Measurements from ENCODE around the gene TMC6. TPM values are rescaled to one million over a fixed set of nuclear protein-coding genes. Genes with fewer than 3 reads are reported as not detected.

Gene TMC6
- total RNA-seq, 1 experiment from 2014 or later = 58.0 TPM

DNA sequence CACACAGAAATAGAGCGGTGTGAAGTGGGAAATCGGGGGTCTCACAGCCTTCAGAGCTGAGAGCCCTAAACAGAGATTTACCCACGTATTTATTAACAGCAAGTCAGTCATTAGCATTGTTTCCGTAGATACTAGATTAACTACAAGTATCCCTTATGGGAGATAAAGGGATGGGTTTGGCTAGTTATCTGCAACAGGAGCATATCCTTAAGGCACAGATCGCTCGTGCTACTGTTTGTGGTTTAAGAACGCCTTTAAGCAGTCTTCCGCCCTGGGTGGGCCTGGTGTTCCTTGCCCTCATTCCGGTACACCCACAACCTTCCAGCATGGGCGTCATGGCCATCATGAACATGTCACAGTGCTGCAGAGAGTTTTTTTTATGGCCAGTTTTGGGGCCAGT lies 27.0 kb downstream of the TMC6 start:
- DNase-seq (ENCODE audit: low read depth, low spot score) (no peak), ATAC-seq (no peak)
- no peaks in the 10 kb centered on the region for H3K9me3 ChIP-seq (ENCODE audit: control insufficient read depth, insufficient read depth, low read depth, low read length)
- ChIA-PET POLR2A (no interaction called here), CTCF (no interaction called here)
- H3K27ac ChIP-seq (ENCODE audit: low read length) = no peak overlapping the region
- BruUV-seq (replicated peaks) = no TSS peak
- H3K4me3 ChIP-seq (ENCODE audit: low read depth in 2 of 2, low read length in 2 of 2) = no peak overlapping the region
- no peaks in the 10 kb centered on the region for H3K4me1 ChIP-seq (ENCODE audit: control insufficient read depth, insufficient read depth, low read length)
- H3K36me3 ChIP-seq (ENCODE audit: control insufficient read depth, insufficient read depth, low read length) = no peaks in the 10 kb centered on the region
- in situ Hi-C loops (cut with HindIII; ENCODE audit: low pct_unique_long_range_greater_than_20kb, low sequenced_read_pairs) = no loop called here
- intact Hi-C loops (cut with micrococcal nuclease; ENCODE audit: unreplicated experiment) = no loop called here
- no peaks in the 10 kb centered on the region for H3K27me3 ChIP-seq (ENCODE audit: control insufficient read depth, insufficient read depth, low read length)
- no peak for TF ChIP-seq TCF7L2 (IDR thresholded peaks at IDR 0.05; ENCODE audit: low read depth, low read length)
- TF ChIP-seq, protein P1, sequence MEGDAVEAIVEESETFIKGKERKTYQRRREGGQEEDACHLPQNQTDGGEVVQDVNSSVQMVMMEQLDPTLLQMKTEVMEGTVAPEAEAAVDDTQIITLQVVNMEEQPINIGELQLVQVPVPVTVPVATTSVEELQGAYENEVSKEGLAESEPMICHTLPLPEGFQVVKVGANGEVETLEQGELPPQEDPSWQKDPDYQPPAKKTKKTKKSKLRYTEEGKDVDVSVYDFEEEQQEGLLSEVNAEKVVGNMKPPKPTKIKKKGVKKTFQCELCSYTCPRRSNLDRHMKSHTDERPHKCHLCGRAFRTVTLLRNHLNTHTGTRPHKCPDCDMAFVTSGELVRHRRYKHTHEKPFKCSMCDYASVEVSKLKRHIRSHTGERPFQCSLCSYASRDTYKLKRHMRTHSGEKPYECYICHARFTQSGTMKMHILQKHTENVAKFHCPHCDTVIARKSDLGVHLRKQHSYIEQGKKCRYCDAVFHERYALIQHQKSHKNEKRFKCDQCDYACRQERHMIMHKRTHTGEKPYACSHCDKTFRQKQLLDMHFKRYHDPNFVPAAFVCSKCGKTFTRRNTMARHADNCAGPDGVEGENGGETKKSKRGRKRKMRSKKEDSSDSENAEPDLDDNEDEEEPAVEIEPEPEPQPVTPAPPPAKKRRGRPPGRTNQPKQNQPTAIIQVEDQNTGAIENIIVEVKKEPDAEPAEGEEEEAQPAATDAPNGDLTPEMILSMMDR (IDR thresholded peaks at IDR 0.05) = no peak
- TF ChIP-seq SIN3A (IDR thresholded peaks at IDR 0.05; ENCODE audit: borderline replicate concordance, insufficient read depth, low read depth, low read length) = no peak
- TF ChIP-seq, protein P2, sequence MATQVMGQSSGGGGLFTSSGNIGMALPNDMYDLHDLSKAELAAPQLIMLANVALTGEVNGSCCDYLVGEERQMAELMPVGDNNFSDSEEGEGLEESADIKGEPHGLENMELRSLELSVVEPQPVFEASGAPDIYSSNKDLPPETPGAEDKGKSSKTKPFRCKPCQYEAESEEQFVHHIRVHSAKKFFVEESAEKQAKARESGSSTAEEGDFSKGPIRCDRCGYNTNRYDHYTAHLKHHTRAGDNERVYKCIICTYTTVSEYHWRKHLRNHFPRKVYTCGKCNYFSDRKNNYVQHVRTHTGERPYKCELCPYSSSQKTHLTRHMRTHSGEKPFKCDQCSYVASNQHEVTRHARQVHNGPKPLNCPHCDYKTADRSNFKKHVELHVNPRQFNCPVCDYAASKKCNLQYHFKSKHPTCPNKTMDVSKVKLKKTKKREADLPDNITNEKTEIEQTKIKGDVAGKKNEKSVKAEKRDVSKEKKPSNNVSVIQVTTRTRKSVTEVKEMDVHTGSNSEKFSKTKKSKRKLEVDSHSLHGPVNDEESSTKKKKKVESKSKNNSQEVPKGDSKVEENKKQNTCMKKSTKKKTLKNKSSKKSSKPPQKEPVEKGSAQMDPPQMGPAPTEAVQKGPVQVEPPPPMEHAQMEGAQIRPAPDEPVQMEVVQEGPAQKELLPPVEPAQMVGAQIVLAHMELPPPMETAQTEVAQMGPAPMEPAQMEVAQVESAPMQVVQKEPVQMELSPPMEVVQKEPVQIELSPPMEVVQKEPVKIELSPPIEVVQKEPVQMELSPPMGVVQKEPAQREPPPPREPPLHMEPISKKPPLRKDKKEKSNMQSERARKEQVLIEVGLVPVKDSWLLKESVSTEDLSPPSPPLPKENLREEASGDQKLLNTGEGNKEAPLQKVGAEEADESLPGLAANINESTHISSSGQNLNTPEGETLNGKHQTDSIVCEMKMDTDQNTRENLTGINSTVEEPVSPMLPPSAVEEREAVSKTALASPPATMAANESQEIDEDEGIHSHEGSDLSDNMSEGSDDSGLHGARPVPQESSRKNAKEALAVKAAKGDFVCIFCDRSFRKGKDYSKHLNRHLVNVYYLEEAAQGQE (IDR thresholded peaks at IDR 0.05; ENCODE audit: insufficient read depth in 1 of 2, low read depth in 2 of 2, low read length in 1 of 2) = no peak
- no peak for TF ChIP-seq POLR2AphosphoS5 (IDR thresholded peaks at IDR 0.05; ENCODE audit: low read depth, low read length)

DNA sequence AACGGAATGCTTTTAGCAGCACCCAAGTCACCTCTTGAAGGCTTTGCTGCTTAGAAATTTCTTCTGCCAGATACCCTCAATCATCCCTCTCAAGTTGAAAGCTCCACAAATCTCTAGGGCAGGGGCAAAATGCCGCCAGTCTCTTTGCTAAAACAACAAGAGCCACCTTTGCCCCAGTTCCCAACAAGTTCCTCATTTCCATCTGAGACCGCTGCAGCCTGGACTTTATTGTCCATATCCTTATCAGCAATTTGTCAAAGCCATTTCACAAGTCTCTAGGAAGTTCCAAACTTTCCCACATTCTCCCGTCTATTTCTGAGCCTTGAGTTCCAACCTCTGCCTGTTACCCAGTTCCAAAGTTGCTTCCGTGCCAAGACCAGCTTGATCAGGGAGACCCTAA lies 27.4 kb downstream of the TMC6 start:
- ChIA-PET CTCF (no interaction called here), POLR2A (interaction anchor here (0.5 kb wide), 1 partner anchor 10 kb away, joined by 7 read pairs; no protein-coding TSS in a partner anchor)
- ATAC-seq (no peak), DNase-seq (ENCODE audit: low read depth, low spot score) (no peak)
- Histone ChIP-seq H3K27me3 (ENCODE audit: control insufficient read depth, insufficient read depth, low read length) (no peaks in the 10 kb centered on the region), H3K36me3 (ENCODE audit: control insufficient read depth, insufficient read depth, low read length) (no peaks in the 10 kb centered on the region), H3K27ac (ENCODE audit: low read length) (no peak overlapping the region), H3K9me3 (ENCODE audit: control insufficient read depth, insufficient read depth, low read depth, low read length) (no peaks in the 10 kb centered on the region), H3K4me3 (ENCODE audit: low read depth in 2 of 2, low read length in 2 of 2) (no peak overlapping the region), H3K4me1 (ENCODE audit: control insufficient read depth, insufficient read depth, low read length) (no peaks in the 10 kb centered on the region)
- in situ Hi-C loops (cut with HindIII; ENCODE audit: low pct_unique_long_range_greater_than_20kb, low sequenced_read_pairs) = no loop called here
- intact Hi-C loops (cut with micrococcal nuclease; ENCODE audit: unreplicated experiment) = no loop called here
- no TSS peak for BruUV-seq (replicated peaks)
- TF ChIP-seq POLR2AphosphoS5 (IDR thresholded peaks at IDR 0.05; ENCODE audit: low read depth, low read length) = no peak
- TF ChIP-seq, protein P2 (IDR thresholded peaks at IDR 0.05; ENCODE audit: insufficient read depth in 1 of 2, low read depth in 2 of 2, low read length in 1 of 2) = no peak
- TF ChIP-seq, protein P1 (IDR thresholded peaks at IDR 0.05) = no peak
- TF ChIP-seq TCF7L2 (IDR thresholded peaks at IDR 0.05; ENCODE audit: low read depth, low read length) = no peak
- TF ChIP-seq SIN3A (IDR thresholded peaks at IDR 0.05; ENCODE audit: borderline replicate concordance, insufficient read depth, low read depth, low read length) = no peak
